Ectodermal cell (in vitro differentiated cells): Measurements from ENCODE around the gene CHP2. TPM values are rescaled to one million over a fixed set of nuclear protein-coding genes. Genes with fewer than 3 reads are reported as not detected.
"Not testable (repeated sequence)": the region's sequence is repeated elsewhere in the genome, so short reads cannot be mapped to it uniquely, and the experiment has no call there.

Source experiments
- H3K27ac ChIP-seq: 2 replicates; pipeline ENCODE4 v1.7.0; 2013; ENCODE audit warnings: mild to moderate bottlenecking, low read depth, low read length; ENCODE audit not compliant: insufficient read depth, poor library complexity, severe bottlenecking
- H3K27me3 ChIP-seq: 2 replicates; pipeline ENCODE4 v1.7.0; 2013; ENCODE audit warnings: mild to moderate bottlenecking, low read length; ENCODE audit not compliant: insufficient read depth, control insufficient read depth, poor library complexity, severe bottlenecking
- H3K36me3 ChIP-seq: one replicate; pipeline ENCODE4 v1.7.0; 2013; ENCODE audit warnings: low read length; ENCODE audit not compliant: control insufficient read depth, insufficient read depth
- H3K4me1 ChIP-seq: one replicate; pipeline ENCODE4 v1.7.0; 2013; ENCODE audit warnings: low read length; ENCODE audit not compliant: control insufficient read depth, insufficient read depth
- H3K4me3 ChIP-seq: 2 replicates; pipeline ENCODE4 v1.7.0; 2013; ENCODE audit warnings: low read depth, low read length, control low read depth; ENCODE audit not compliant: insufficient read depth
- H3K9me3 ChIP-seq: 2 replicates; pipeline ENCODE4 v1.7.0; 2013; ENCODE audit warnings: mild to moderate bottlenecking, low read length, moderate library complexity; ENCODE audit not compliant: control insufficient read depth
- WGBS, 2 experiments: methylation state at CpG; one replicate each; pipeline ENCODE4 v1.1.7; 2013; ENCODE audit warnings: missing lambda C conversion rate in 2 of 2; 5-methylcytosine and 5-hydroxymethylcytosine counted together
- polyA plus RNA-seq, 4 experiments: library from polyadenylated mRNA; stranded (reverse); fragments of 50-300 nt; gene quantifications; one replicate each; pipeline ENCODE4 v1.2.3, GENCODE V29; 2013

CHP2 gene
- 0.17 TPM for polyA plus RNA-seq (2013, experiment 1 of 4)
- polyA plus RNA-seq (2013, experiment 2 of 4) = 0.48 TPM
- 0.27 TPM for polyA plus RNA-seq (2013, experiment 3 of 4)
- 0.24 TPM for polyA plus RNA-seq (2013, experiment 4 of 4)

GRCh38 chr16:23754594-23755483 lies at the start of gene CHP2:
Gene CHP2 (plus strand): TSS chr16:23755026. CDS start chr16:23755050, 24 bp downstream.
- Histone ChIP-seq H3K4me1 (no peaks in the 10 kb centered on the region), H3K36me3 (no peaks in the 10 kb centered on the region), H3K27ac (no peak within 1 kb of the TSS), H3K4me3 (peak within 1 kb of the TSS; percentile 22), H3K9me3 (no peaks in the 10 kb centered on the region), H3K27me3 (peaks cover 24% of the 10 kb centered on the region)
- 53 to 58% methylated on average over 80 of the region's 80 CpGs for WGBS, 2 experiments

- H3K36me3 ChIP-seq = no peaks in the 10 kb centered on the region
- no peak overlapping the region for H3K4me3 ChIP-seq
- H3K9me3 ChIP-seq = no peaks in the 10 kb centered on the region
- WGBS, 2 experiments = 81 to 90% methylated on average over 2 of the region's 2 CpGs
- H3K4me1 ChIP-seq = peaks cover 6% of the 10 kb centered on the region
- H3K27ac ChIP-seq = no peak overlapping the region
- H3K27me3 ChIP-seq = no peaks in the 10 kb centered on the region
Measured at GRCh38 chr16:23705517-23705902, 49.3 kb upstream of the CHP2 start.

- WGBS, 2 experiments = 92 to 94% methylated on average over 4 of the region's 4 CpGs
Measured at GRCh38 chr16:23706439-23706838, 48.4 kb upstream of the CHP2 start.

GRCh38 chr16:23709536-23709935 lies 45.3 kb upstream of the CHP2 start:
- H3K4me1 ChIP-seq = no peaks in the 10 kb centered on the region
- H3K36me3 ChIP-seq = no peaks in the 10 kb centered on the region
- no peak overlapping the region for H3K4me3 ChIP-seq
- no peaks in the 10 kb centered on the region for H3K9me3 ChIP-seq
- peaks cover 15% of the 10 kb centered on the region for H3K27me3 ChIP-seq
- no peak overlapping the region for H3K27ac ChIP-seq

More at GRCh38 chr16:23706439-23706838, 48.4 kb upstream of the CHP2 start:
- Histone ChIP-seq H3K4me3 (no peak overlapping the region), H3K9me3 (no peaks in the 10 kb centered on the region), H3K36me3 (no peaks in the 10 kb centered on the region), H3K27me3 (no peaks in the 10 kb centered on the region), H3K4me1 (no peaks in the 10 kb centered on the region), H3K27ac (no peak overlapping the region)

- Histone ChIP-seq H3K4me3 (no peak overlapping the region), H3K36me3 (no peaks in the 10 kb centered on the region), H3K27me3 (peaks cover 15% of the 10 kb centered on the region), H3K27ac (no peak overlapping the region), H3K4me1 (no peaks in the 10 kb centered on the region), H3K9me3 (no peaks in the 10 kb centered on the region)
- 90 to 92% methylated on average over 2 of the region's 2 CpGs for WGBS, 2 experiments
Measured at GRCh38 chr16:23710008-23710407, 44.8 kb upstream of the CHP2 start.

GRCh38 chr16:23710504-23710903 lies 44.3 kb upstream of the CHP2 start:
- 92 to 94% methylated on average over 3 of the region's 3 CpGs for WGBS, 2 experiments

GRCh38 chr16:23711785-23712184 lies 43.0 kb upstream of the CHP2 start:
- WGBS, 2 experiments = 83 to 87% methylated on average over 4 of the region's 4 CpGs
- Histone ChIP-seq H3K27me3 (peaks cover 15% of the 10 kb centered on the region), H3K27ac (no peak overlapping the region)

More at GRCh38 chr16:23710504-23710903, 44.3 kb upstream of the CHP2 start:
- Histone ChIP-seq H3K27me3 (peaks cover 15% of the 10 kb centered on the region), H3K9me3 (no peaks in the 10 kb centered on the region), H3K36me3 (no peaks in the 10 kb centered on the region), H3K27ac (no peak overlapping the region), H3K4me3 (no peak overlapping the region), H3K4me1 (no peaks in the 10 kb centered on the region)

GRCh38 chr16:23712976-23713375 lies 41.9 kb upstream of the CHP2 start, which contains the start of gene ERN2:
Gene ERN2 (minus strand): TSS chr16:23713222. CDS start chr16:23713187, 35 bp downstream.
- H3K27me3 ChIP-seq = peaks cover 15% of the 10 kb centered on the region

More at GRCh38 chr16:23711785-23712184, 43.0 kb upstream of the CHP2 start:
- H3K36me3 ChIP-seq = no peaks in the 10 kb centered on the region
- no peaks in the 10 kb centered on the region for H3K9me3 ChIP-seq
- H3K4me3 ChIP-seq = no peak overlapping the region
- H3K4me1 ChIP-seq = no peaks in the 10 kb centered on the region

GRCh38 chr16:23716484-23716883 lies 38.3 kb upstream of the CHP2 start:
- no peaks in the 10 kb centered on the region for H3K9me3 ChIP-seq
- no peaks in the 10 kb centered on the region for H3K36me3 ChIP-seq
- no peaks in the 10 kb centered on the region for H3K4me1 ChIP-seq
- no peak overlapping the region for H3K4me3 ChIP-seq
- 88 to 99% methylated on average over 4 to 5 of the region's 5 CpGs for WGBS, 2 experiments
- H3K27me3 ChIP-seq = peaks cover 15% of the 10 kb centered on the region
- no peak overlapping the region for H3K27ac ChIP-seq

More at GRCh38 chr16:23712976-23713375, 41.9 kb upstream of the CHP2 start, which contains the start of gene ERN2:
- Histone ChIP-seq H3K36me3 (no peaks in the 10 kb centered on the region), H3K9me3 (no peaks in the 10 kb centered on the region), H3K4me3 (peak within 1 kb of the TSS; percentile 4), H3K4me1 (no peaks in the 10 kb centered on the region), H3K27ac (no peak within 1 kb of the TSS)
- 64% methylated on average over 37 of the region's 37 CpGs for WGBS, 2 experiments

- H3K27me3 ChIP-seq, H3K4me1 ChIP-seq, H3K36me3 ChIP-seq, H3K27ac ChIP-seq, H3K4me3 ChIP-seq, H3K9me3 ChIP-seq: not testable (repeated sequence)
- 90 to 94% methylated on average over 8 of the region's 9 CpGs for WGBS, 2 experiments
Measured at GRCh38 chr16:23722613-23723240, 32.1 kb upstream of the CHP2 start.
